GM12878 (cell line): ENCODE results near the gene STPG4. TPM values are rescaled to one million over a fixed set of nuclear protein-coding genes. Genes with fewer than 3 reads are reported as not detected.

Experiments used
- BMI1 ChIP-seq: fragments of 450-650 bp; IDR thresholded peaks from 2 replicates; pipeline ENCODE4 v1.6.1; 2016; ENCODE audit warnings: mild to moderate bottlenecking, moderate library complexity, borderline replicate concordance
- CBX3 ChIP-seq: fragments of 200-600 bp; sonication (generic); IDR thresholded peaks from 2 replicates; pipeline ENCODE4 v1.6.1; 2016; ENCODE audit warnings: low read depth, borderline replicate concordance
- JUND ChIP-seq: IDR thresholded peaks from 2 replicates; pipeline ENCODE4 v1.6.1; 2012; ENCODE audit warnings: low read depth, mild to moderate bottlenecking, low read length, improper control_type of control experiment, moderate library complexity
- MEF2A ChIP-seq: IDR thresholded peaks from 2 replicates; pipeline ENCODE4 v1.6.1; 2011; ENCODE audit warnings: low read depth, mild to moderate bottlenecking, low read length, moderate library complexity; ENCODE audit not compliant: insufficient read depth
- NFYB ChIP-seq: IDR thresholded peaks from 2 replicates; pipeline ENCODE4 v1.6.1; 2011; ENCODE audit warnings: low read depth, mild to moderate bottlenecking, low read length, improper control_type of control experiment, moderate library complexity; ENCODE audit not compliant: insufficient read depth
- RAD51 ChIP-seq: fragments of 450-650 bp; IDR thresholded peaks from 2 replicates; pipeline ENCODE4 v1.6.1; 2016; ENCODE audit warnings: moderate library complexity, mild to moderate bottlenecking, inconsistent platforms
- RELA ChIP-seq: fragments of 450-650 bp; IDR thresholded peaks from 2 replicates; pipeline ENCODE4 v1.8.0; 2014; ENCODE audit warnings: borderline replicate concordance; ENCODE audit not compliant: partially characterized antibody
- ZNF24 ChIP-seq: fragments of 450-650 bp; IDR thresholded peaks from 2 replicates; pipeline ENCODE4 v1.6.1; 2017; ENCODE audit warnings: antibody characterized with exemption, mild to moderate bottlenecking
- ZNF274 ChIP-seq: IDR thresholded peaks from one replicate; pipeline ENCODE4 v1.8.0; 2011; ENCODE audit not compliant: insufficient read length, insufficient read depth
- ZNF622 ChIP-seq: fragments of 450-650 bp; IDR thresholded peaks from 2 replicates; pipeline ENCODE4 v1.6.1; 2017; ENCODE audit warnings: mild to moderate bottlenecking, inconsistent platforms
- polyA plus RNA-seq, 11 experiments: library from polyadenylated mRNA; depleted of rRNA in 4 of 11; unstranded in 6 of 11; stranded (reverse) in 5 of 11; fragments of >200 nt; fragmentation: Nextera tagmentation in 4 of 11; fragmentation: Illumina TruSeq in 1 of 11; extraction: Ambion mirVana in 4 of 11; extraction: Trizol in 1 of 11; gene quantifications; 1 replicate in 1 of 11; 2 replicates in 10 of 11; pipeline versions ENCODE4 v1.2.1 to v1.2.3, GENCODE V29; 2011 to 2016; ENCODE audit warnings: inconsistent platforms in 2 of 11, missing spikeins in 2 of 11, low read depth in 1 of 11
- total RNA-seq, 4 experiments: library from RNA; depleted of rRNA in 3 of 4; stranded (reverse); fragments of >200 nt in 3 of 4; fragmentation: Illumina TruSeq in 1 of 4; extraction: Trizol in 1 of 4; gene quantifications; 2 replicates each; pipeline versions ENCODE4 v1.2.1 to v1.2.3, GENCODE V29; 2013 to 2021
- TF ChIP-seq, protein P1 (sequence below): fragments of 450-650 bp; IDR thresholded peaks from 2 replicates; pipeline ENCODE4 v1.6.1; 2017; ENCODE audit warnings: mild to moderate bottlenecking, moderate library complexity
- TF ChIP-seq, protein P2 (sequence below), 3 experiments: IDR thresholded peaks in 2 of 3; conservative IDR thresholded peaks in 1 of 3; 2 replicates each; pipeline ENCODE4 v1.5.1; 2011; ENCODE audit warnings: low read depth in 3 of 3, low read length in 3 of 3, mild to moderate bottlenecking in 3 of 3, control low read depth in 2 of 3, moderate library complexity in 2 of 3, inconsistent platforms in 1 of 3, mixed read lengths in 1 of 3; ENCODE audit not compliant: control insufficient read depth in 2 of 3, insufficient read depth in 1 of 3; ENCODE audit errors: extremely low read depth in 1 of 3

The STPG4 gene
- total and polyA plus RNA-seq, 10 of the 15 experiments (the other 5 are each of a cell fraction or from before 2014, with no cell fraction given): 0.10 to 0.29 (median 0.19) TPM; not detected in 3

DNA sequence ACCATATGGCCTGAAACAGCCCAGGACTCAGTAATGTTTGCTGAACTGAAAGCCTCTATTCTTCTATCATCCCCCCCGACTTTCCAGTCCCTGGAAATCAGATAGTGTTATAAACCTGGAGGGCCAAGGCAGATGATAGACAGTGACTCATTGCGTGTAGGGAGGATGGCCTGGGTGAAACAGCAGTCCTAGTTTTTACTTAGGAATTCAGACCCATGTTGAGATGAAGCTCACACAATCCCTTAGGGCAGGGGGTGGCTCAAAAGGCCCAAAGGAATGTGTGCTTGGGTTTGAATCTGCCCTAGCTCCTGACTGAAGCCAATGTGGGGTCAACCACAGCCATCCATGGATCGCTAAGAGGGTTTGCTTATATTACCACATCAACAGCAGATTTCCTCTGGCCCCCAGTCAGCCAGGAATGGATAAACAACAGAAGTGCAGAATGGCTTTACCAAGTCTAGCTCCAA lies 43.9 kb upstream of the STPG4 start (continued):
- TF ChIP-seq, protein P1, sequence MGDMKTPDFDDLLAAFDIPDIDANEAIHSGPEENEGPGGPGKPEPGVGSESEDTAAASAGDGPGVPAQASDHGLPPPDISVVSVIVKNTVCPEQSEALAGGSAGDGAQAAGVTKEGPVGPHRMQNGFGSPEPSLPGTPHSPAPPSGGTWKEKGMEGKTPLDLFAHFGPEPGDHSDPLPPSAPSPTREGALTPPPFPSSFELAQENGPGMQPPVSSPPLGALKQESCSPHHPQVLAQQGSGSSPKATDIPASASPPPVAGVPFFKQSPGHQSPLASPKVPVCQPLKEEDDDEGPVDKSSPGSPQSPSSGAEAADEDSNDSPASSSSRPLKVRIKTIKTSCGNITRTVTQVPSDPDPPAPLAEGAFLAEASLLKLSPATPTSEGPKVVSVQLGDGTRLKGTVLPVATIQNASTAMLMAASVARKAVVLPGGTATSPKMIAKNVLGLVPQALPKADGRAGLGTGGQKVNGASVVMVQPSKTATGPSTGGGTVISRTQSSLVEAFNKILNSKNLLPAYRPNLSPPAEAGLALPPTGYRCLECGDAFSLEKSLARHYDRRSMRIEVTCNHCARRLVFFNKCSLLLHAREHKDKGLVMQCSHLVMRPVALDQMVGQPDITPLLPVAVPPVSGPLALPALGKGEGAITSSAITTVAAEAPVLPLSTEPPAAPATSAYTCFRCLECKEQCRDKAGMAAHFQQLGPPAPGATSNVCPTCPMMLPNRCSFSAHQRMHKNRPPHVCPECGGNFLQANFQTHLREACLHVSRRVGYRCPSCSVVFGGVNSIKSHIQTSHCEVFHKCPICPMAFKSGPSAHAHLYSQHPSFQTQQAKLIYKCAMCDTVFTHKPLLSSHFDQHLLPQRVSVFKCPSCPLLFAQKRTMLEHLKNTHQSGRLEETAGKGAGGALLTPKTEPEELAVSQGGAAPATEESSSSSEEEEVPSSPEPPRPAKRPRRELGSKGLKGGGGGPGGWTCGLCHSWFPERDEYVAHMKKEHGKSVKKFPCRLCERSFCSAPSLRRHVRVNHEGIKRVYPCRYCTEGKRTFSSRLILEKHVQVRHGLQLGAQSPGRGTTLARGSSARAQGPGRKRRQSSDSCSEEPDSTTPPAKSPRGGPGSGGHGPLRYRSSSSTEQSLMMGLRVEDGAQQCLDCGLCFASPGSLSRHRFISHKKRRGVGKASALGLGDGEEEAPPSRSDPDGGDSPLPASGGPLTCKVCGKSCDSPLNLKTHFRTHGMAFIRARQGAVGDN: no peak
- TF ChIP-seq CBX3 (no peak), BMI1 (no peak), ZNF622 (no peak), ZNF24 (no peak), JUND (no peak), RAD51 (no peak), MEF2A (no peak), RELA (no peak), ZNF274 (no peak), NFYB (no peak)
- TF ChIP-seq, protein P2, sequence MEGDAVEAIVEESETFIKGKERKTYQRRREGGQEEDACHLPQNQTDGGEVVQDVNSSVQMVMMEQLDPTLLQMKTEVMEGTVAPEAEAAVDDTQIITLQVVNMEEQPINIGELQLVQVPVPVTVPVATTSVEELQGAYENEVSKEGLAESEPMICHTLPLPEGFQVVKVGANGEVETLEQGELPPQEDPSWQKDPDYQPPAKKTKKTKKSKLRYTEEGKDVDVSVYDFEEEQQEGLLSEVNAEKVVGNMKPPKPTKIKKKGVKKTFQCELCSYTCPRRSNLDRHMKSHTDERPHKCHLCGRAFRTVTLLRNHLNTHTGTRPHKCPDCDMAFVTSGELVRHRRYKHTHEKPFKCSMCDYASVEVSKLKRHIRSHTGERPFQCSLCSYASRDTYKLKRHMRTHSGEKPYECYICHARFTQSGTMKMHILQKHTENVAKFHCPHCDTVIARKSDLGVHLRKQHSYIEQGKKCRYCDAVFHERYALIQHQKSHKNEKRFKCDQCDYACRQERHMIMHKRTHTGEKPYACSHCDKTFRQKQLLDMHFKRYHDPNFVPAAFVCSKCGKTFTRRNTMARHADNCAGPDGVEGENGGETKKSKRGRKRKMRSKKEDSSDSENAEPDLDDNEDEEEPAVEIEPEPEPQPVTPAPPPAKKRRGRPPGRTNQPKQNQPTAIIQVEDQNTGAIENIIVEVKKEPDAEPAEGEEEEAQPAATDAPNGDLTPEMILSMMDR (IDR thresholded peaks at IDR 0.05 in 2 of 3, conservative IDR thresholded peaks at IDR 0.05 in 1 of 3; ENCODE audit: control insufficient read depth in 2 of 3, extremely low read depth in 1 of 3, insufficient read depth in 1 of 3, low read depth in 3 of 3, low read length in 3 of 3): no peak
